Stimulated activated CD8-positive, alpha-beta memory T cell treated with anti-CD3 and anti-CD28 coated beads, Interleukin-7, amount 100 ng/mL, for 1 hour (primary cell): ENCODE measurements around the gene EPHB1.
"Not testable (repeated sequence)": the region's sequence is repeated elsewhere in the genome, so short reads cannot be mapped to it uniquely, and the experiment has no call there.

Experiments
- DNase-seq, 2 donors: peaks; one replicate each; pipeline ENCODE4 v3.0.0-alpha.2; 2020; ENCODE audit warnings: low read depth in 2 of 2

EPHB1 gene

GRCh38 chr3:135215516-135215915 is 420.5 kb downstream of the EPHB1 start:
- DNase-seq, result no peak

- no peak for DNase-seq
These were observed 421.6 kb downstream of the EPHB1 start for GRCh38 chr3:135216659-135217058.

- no peak for DNase-seq
These were observed 422.7 kb downstream of the EPHB1 start for GRCh38 chr3:135217730-135218129.

GRCh38 chr3:135218304-135218703 is 423.2 kb downstream of the EPHB1 start:
- DNase-seq, result no peak

- no peak for DNase-seq
These were observed 423.7 kb downstream of the EPHB1 start for GRCh38 chr3:135218782-135219181.

GRCh38 chr3:135224815-135225362 is 429.8 kb downstream of the EPHB1 start:
- DNase-seq, result no peak

- no peak for DNase-seq
These were observed 431.0 kb downstream of the EPHB1 start for GRCh38 chr3:135226057-135226456.

GRCh38 chr3:135228201-135228600 is 433.1 kb downstream of the EPHB1 start:
- no peak for DNase-seq

GRCh38 chr3:135229018-135229495 is 434.0 kb downstream of the EPHB1 start:
- DNase-seq, result no peak

- DNase-seq, result no peak
These were observed 436.7 kb downstream of the EPHB1 start for GRCh38 chr3:135231737-135232136.

- no peak for DNase-seq
These were observed 437.2 kb downstream of the EPHB1 start for GRCh38 chr3:135232226-135232625.

GRCh38 chr3:135233476-135233875 is 438.4 kb downstream of the EPHB1 start:
- not testable (repeated sequence) for DNase-seq

GRCh38 chr3:135235541-135235940 is 440.5 kb downstream of the EPHB1 start:
- no peak for DNase-seq

GRCh38 chr3:135237371-135238143 is 442.5 kb downstream of the EPHB1 start:
- no peak for DNase-seq

GRCh38 chr3:135238236-135238830 is 443.3 kb downstream of the EPHB1 start:
- no peak for DNase-seq

GRCh38 chr3:135238871-135239614 is 444.0 kb downstream of the EPHB1 start:
- DNase-seq, result no peak

GRCh38 chr3:135239615-135239884 is 444.5 kb downstream of the EPHB1 start:
- no peak for DNase-seq

GRCh38 chr3:135240426-135240825 is 445.4 kb downstream of the EPHB1 start:
- DNase-seq, result no peak

GRCh38 chr3:135242285-135242684 is 447.2 kb downstream of the EPHB1 start:
- no peak for DNase-seq

GRCh38 chr3:135243616-135244015 is 448.6 kb downstream of the EPHB1 start:
- DNase-seq, result no peak

- DNase-seq, result no peak
These were observed 451.0 kb downstream of the EPHB1 start for GRCh38 chr3:135246027-135246426.

GRCh38 chr3:135248213-135248612 is 453.2 kb downstream of the EPHB1 start:
- no peak for DNase-seq

GRCh38 chr3:135249186-135249585 is 454.1 kb downstream of the EPHB1 start:
- no peak for DNase-seq
